HG03342 (cell line): ENCODE measurements around the gene IFI6.
A peak's percentile ranks its signal among the peaks of the same experiment; 100 is the strongest.
"Not testable (repeated sequence)": the region's sequence is repeated elsewhere in the genome, so short reads cannot be mapped to it uniquely, and the experiment has no call there.

ENCODE experiments used
- ATAC-seq: cut with Tn5 transposase; IDR thresholded peaks from one replicate; pipeline ENCODE4 v1.9.1; 2021; ENCODE audit warnings: mild to moderate bottlenecking, moderate library complexity; ENCODE audit not compliant: unreplicated experiment

IFI6 gene

GRCh38 chr1:27632387-27633297, 39.4 kb downstream of the IFI6 start:
- ATAC-seq, result peak; percentile 40

- ATAC-seq, result no peak
Measured at GRCh38 chr1:27630859-27631491, 41.0 kb downstream of the IFI6 start.

GRCh38 chr1:27628712-27629111, 43.3 kb downstream of the IFI6 start:
- ATAC-seq, result no peak

- not testable (repeated sequence) for ATAC-seq
Measured at GRCh38 chr1:27627733-27628132, 44.3 kb downstream of the IFI6 start.

GRCh38 chr1:27627061-27627460, 44.9 kb downstream of the IFI6 start:
- no peak for ATAC-seq

GRCh38 chr1:27626031-27626935, 45.7 kb downstream of the IFI6 start:
- ATAC-seq, result no peak

GRCh38 chr1:27624467-27625178, 47.4 kb downstream of the IFI6 start:
- peak; percentile 28 for ATAC-seq

- ATAC-seq, result no peak
Measured at GRCh38 chr1:27623327-27624212, 48.4 kb downstream of the IFI6 start.

- no peak for ATAC-seq
Measured at GRCh38 chr1:27622828-27623227, 49.2 kb downstream of the IFI6 start.

GRCh38 chr1:27621051-27621920, 50.7 kb downstream of the IFI6 start:
- no peak for ATAC-seq

- not testable (repeated sequence) for ATAC-seq
Measured at GRCh38 chr1:27619782-27620438, 52.1 kb downstream of the IFI6 start.

- ATAC-seq, result no peak
Measured at GRCh38 chr1:27618341-27619082, 53.5 kb downstream of the IFI6 start.

GRCh38 chr1:27617420-27617819, 54.6 kb downstream of the IFI6 start:
- no peak for ATAC-seq

GRCh38 chr1:27616441-27616840, 55.6 kb downstream of the IFI6 start:
- ATAC-seq, result no peak
